HepG2 (cell line): ENCODE measurements around the gene CMTM4. TPM values are rescaled to one million over a fixed set of nuclear protein-coding genes. Genes with fewer than 3 reads are reported as not detected.

Experiments
- ATRX ChIP-seq: sonication (generic); formaldehyde crosslinking; IDR thresholded peaks from 2 replicates; pipeline ENCODE4 v1.4.0; 2020; ENCODE audit warnings: missing genetic modification reagents, borderline replicate concordance
- CSRNP1 ChIP-seq: sonication (generic); formaldehyde crosslinking; IDR thresholded peaks from 2 replicates; pipeline ENCODE4 v1.8.1; 2023; ENCODE audit warnings: mild to moderate bottlenecking, missing genetic modification reagents
- MAZ ChIP-seq, 2 experiments: sonication (generic) in 1 of 2; formaldehyde crosslinking in 1 of 2; IDR thresholded peaks; 2 replicates each; pipeline versions ENCODE4 v1.5.0 to v1.6.1; 2012 to 2020; ENCODE audit warnings: low read depth in 2 of 2, mild to moderate bottlenecking in 2 of 2, borderline replicate concordance in 1 of 2, improper control_type of control experiment in 1 of 2, low read length in 1 of 2, missing genetic modification reagents in 1 of 2, moderate library complexity in 1 of 2
- MEF2D ChIP-seq: sonication (generic); formaldehyde crosslinking; IDR thresholded peaks from 2 replicates; pipeline ENCODE4 v1.5.1; 2020; ENCODE audit warnings: mild to moderate bottlenecking, missing genetic modification reagents
- MTA3 ChIP-seq: sonication (generic); formaldehyde crosslinking; IDR thresholded peaks from 2 replicates; pipeline ENCODE4 v1.4.0; 2020; ENCODE audit warnings: missing genetic modification reagents
- SSRP1 ChIP-seq: IDR thresholded peaks from 2 replicates; pipeline ENCODE4 v1.6.1; 2016; ENCODE audit warnings: control low read depth
- ZBTB1 ChIP-seq: sonication (generic); formaldehyde crosslinking; IDR thresholded peaks from 2 replicates; pipeline ENCODE4 v1.4.0; 2020; ENCODE audit warnings: missing genetic modification reagents, borderline replicate concordance
- ZNF235 ChIP-seq: sonication (generic); formaldehyde crosslinking; IDR thresholded peaks from 2 replicates; pipeline ENCODE4 v1.8.1; 2023; ENCODE audit warnings: mild to moderate bottlenecking, missing genetic modification reagents, borderline replicate concordance
- ZNF24 ChIP-seq: fragments of 450-650 bp; IDR thresholded peaks from 2 replicates; pipeline ENCODE4 v1.6.1; 2017; ENCODE audit warnings: antibody characterized with exemption, mild to moderate bottlenecking
- ZNF260 ChIP-seq: sonication (generic); formaldehyde crosslinking; IDR thresholded peaks from 2 replicates; pipeline ENCODE4 v1.4.0; 2020; ENCODE audit warnings: missing genetic modification reagents, low read depth, mild to moderate bottlenecking, borderline replicate concordance
- ZNF430 ChIP-seq: sonication (generic); formaldehyde crosslinking; IDR thresholded peaks from 2 replicates; pipeline ENCODE4 v1.9.0; 2021; ENCODE audit warnings: mild to moderate bottlenecking, missing genetic modification reagents
- ZNF609 ChIP-seq: sonication (generic); formaldehyde crosslinking; IDR thresholded peaks from 2 replicates; pipeline ENCODE4 v1.4.0; 2020; ENCODE audit warnings: mild to moderate bottlenecking, missing genetic modification reagents, borderline replicate concordance
- ZNF704 ChIP-seq: sonication (generic); formaldehyde crosslinking; IDR thresholded peaks from 2 replicates; pipeline ENCODE4 v1.8.1; 2023; ENCODE audit warnings: mild to moderate bottlenecking, inconsistent platforms, moderate library complexity, missing genetic modification reagents, borderline replicate concordance
- polyA plus RNA-seq, 8 experiments: library from polyadenylated mRNA; depleted of rRNA in 3 of 8; stranded (reverse) in 7 of 8; unstranded in 1 of 8; fragments of >200 nt; fragmentation: Illumina TruSeq in 4 of 8; extraction: Trizol in 4 of 8; gene quantifications; 2 replicates each; pipeline versions ENCODE4 v1.2.1 to v1.2.3, GENCODE V29; 2011 to 2016; ENCODE audit warnings: low read depth in 4 of 8, missing spikeins in 1 of 8, mixed read lengths in 1 of 8; ENCODE audit not compliant: insufficient read depth in 1 of 8
- total RNA-seq, 5 experiments: library from RNA; depleted of rRNA; stranded (reverse); fragments of >200 nt; fragmentation: Illumina TruSeq; extraction: Trizol; gene quantifications; 2 replicates each; pipeline ENCODE4 v1.2.3, GENCODE V29; 2016; ENCODE audit warnings: low read depth in 1 of 5
- TF ChIP-seq, protein P1 (sequence below): sonication (generic); formaldehyde crosslinking; IDR thresholded peaks from 2 replicates; pipeline ENCODE4 v1.5.0; 2020; ENCODE audit warnings: mild to moderate bottlenecking, missing genetic modification reagents
- TF ChIP-seq, protein P2 (sequence below): sonication (generic); formaldehyde crosslinking; IDR thresholded peaks from 2 replicates; pipeline ENCODE4 v1.4.0; 2020; ENCODE audit warnings: mild to moderate bottlenecking, missing genetic modification reagents
- TF ChIP-seq, protein P3 (sequence below): IDR thresholded peaks from 2 replicates; pipeline ENCODE4 v1.6.1; 2016; ENCODE audit warnings: low read depth

CMTM4 gene
- total and polyA plus RNA-seq, 2 of the 13 experiments (the other 11 are each of a cell fraction or from before 2014, with no cell fraction given), result 32.0 to 36.3 TPM

DNA sequence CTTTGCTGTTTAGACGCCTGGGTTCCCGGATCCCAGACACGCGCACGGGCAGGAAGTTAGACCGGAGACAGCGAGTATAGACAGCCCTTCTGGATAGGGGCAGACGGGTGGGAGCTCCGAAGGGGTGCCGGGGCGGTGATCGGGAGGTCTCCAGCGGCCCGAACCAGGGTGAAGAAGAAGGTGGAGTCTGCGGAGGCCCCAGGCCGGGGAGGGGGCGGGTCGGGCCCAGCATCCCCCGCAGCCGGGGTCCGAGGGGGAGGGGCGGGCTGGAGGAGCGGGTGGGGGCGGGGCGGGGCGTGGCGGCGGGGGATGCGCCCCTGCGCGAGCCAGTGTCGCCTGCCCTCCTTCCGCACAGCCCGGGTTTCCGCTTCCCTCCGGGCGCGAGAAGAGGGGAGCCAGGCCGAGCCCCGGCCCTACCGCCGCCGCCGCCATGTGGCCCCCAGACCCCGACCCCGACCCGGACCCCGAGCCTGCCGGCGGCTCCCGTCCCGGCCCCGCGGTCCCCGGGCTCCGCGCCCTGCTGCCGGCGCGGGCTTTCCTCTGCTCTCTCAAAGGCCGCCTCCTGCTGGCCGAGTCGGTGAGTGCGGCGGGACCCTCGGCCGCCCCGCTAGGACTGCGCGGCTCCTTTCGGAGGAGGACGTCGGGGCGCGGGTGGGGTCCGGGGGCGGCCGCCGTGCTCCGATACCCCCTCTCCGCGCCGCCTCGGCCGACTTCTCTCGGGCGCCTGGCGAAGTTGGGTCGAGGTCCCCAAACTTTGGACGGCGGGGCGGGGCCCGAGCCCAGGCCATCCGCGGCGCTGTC is 92.0 kb downstream of the CMTM4 start, which contains the start of gene CMTM3 (continued):
- TF ChIP-seq, protein P1, sequence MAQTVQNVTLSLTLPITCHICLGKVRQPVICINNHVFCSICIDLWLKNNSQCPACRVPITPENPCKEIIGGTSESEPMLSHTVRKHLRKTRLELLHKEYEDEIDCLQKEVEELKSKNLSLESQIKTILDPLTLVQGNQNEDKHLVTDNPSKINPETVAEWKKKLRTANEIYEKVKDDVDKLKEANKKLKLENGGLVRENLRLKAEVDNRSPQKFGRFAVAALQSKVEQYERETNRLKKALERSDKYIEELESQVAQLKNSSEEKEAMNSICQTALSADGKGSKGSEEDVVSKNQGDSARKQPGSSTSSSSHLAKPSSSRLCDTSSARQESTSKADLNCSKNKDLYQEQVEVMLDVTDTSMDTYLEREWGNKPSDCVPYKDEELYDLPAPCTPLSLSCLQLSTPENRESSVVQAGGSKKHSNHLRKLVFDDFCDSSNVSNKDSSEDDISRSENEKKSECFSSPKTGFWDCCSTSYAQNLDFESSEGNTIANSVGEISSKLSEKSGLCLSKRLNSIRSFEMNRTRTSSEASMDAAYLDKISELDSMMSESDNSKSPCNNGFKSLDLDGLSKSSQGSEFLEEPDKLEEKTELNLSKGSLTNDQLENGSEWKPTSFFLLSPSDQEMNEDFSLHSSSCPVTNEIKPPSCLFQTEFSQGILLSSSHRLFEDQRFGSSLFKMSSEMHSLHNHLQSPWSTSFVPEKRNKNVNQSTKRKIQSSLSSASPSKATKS (CRISPR knock-in tag), result no peak; the same call in 1 of the 2 replicates
- no peak for TF ChIP-seq MAZ (IDR thresholded peaks at IDR 0.05; ENCODE audit: borderline replicate concordance, low read depth, low read length)
- TF ChIP-seq MAZ (CRISPR knock-in tag; IDR thresholded peaks at IDR 0.05; ENCODE audit: low read depth), result no peak
- TF ChIP-seq ZNF609 (CRISPR knock-in tag), result no peak; the same call in 1 of the 2 replicates
- TF ChIP-seq ZNF704 (CRISPR knock-in tag), result no peak
- TF ChIP-seq MEF2D (CRISPR knock-in tag), result no peak
- TF ChIP-seq, protein P2, sequence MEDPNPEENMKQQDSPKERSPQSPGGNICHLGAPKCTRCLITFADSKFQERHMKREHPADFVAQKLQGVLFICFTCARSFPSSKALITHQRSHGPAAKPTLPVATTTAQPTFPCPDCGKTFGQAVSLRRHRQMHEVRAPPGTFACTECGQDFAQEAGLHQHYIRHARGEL (CRISPR knock-in tag), result no peak
- TF ChIP-seq MTA3 (CRISPR knock-in tag), result no peak
- no peak for TF ChIP-seq SSRP1
- no peak for TF ChIP-seq CSRNP1 (CRISPR knock-in tag)
- TF ChIP-seq ZNF260 (CRISPR knock-in tag), result no peak
- TF ChIP-seq, protein P3, sequence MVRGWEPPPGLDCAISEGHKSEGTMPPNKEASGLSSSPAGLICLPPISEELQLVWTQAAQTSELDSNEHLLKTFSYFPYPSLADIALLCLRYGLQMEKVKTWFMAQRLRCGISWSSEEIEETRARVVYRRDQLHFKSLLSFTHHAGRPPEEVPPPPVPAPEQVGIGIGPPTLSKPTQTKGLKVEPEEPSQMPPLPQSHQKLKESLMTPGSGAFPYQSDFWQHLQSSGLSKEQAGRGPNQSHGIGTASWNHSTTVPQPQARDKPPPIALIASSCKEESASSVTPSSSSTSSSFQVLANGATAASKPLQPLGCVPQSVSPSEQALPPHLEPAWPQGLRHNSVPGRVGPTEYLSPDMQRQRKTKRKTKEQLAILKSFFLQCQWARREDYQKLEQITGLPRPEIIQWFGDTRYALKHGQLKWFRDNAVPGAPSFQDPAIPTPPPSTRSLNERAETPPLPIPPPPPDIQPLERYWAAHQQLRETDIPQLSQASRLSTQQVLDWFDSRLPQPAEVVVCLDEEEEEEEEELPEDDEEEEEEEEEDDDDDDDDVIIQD (CRISPR knock-in tag), result no peak
- no peak for TF ChIP-seq ZNF24
- TF ChIP-seq ZNF430 (CRISPR knock-in tag), result no peak
- no peak for TF ChIP-seq ZBTB1
- TF ChIP-seq ZNF235 (CRISPR knock-in tag), result no peak
- no peak for TF ChIP-seq ATRX (CRISPR knock-in tag)
